GM08714 (cell line): ENCODE measurements around the gene GPD1.
A peak's percentile ranks its signal among the peaks of the same experiment; 100 is the strongest.

ENCODE experiments used
- H3K4me3 ChIP-seq: fragments of 200-500 bp; sonication (Bioruptor generic); 2 replicates; pipeline ENCODE4 v1.5.1; 2014; ENCODE audit warnings: mild to moderate bottlenecking, low read length, inconsistent platforms
- ZNF274 ChIP-seq: IDR thresholded peaks from 2 replicates; pipeline ENCODE4 v1.6.1; 2012; ENCODE audit warnings: mild to moderate bottlenecking, low read depth, low read length

Gene GPD1

DNA sequence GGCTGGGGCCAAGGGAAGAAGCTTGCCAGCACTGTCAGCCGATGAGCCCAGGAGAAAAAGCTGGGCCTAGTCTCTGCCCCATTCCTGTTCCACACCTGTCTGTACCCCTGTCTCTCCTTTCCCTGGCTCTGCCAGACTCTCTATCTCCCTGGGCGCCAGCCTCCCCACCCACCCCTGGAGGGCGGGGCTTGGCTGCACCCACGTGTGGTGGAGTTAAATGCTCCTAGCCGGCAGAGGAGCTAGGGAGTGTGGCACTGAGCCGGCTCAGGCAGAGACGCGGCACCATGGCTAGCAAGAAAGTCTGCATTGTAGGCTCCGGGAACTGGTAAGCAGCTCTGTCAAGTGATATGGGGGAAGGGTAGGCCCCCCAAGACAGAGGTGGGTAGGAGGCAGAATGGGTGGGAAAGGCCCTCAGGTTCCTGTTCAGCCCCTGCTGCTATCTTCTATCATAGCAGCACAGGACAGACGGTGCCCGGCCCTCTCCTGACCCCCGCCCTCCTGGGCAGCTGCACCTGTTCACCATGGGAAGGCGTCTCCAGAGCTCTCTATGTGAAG is at the start of gene GPD1:
Gene GPD1, plus strand, starts transcription at position 242 of the 555 bp plus-strand sequence. Its CDS starts 43 bp downstream, at position 285.
- TF ChIP-seq ZNF274 = no peak
- H3K4me3 ChIP-seq = no peak within 1 kb of the TSS

- no peak overlapping the region for H3K4me3 ChIP-seq
- no peak for TF ChIP-seq ZNF274
These were observed 47.8 kb upstream of the GPD1 start for GRCh38 chr12:50055831-50056638.

GRCh38 chr12:50056639-50056976 is 47.2 kb upstream of the GPD1 start:
- H3K4me3 ChIP-seq = no peak overlapping the region; the same call in 1 of the 2 replicates
- TF ChIP-seq ZNF274 = no peak

- H3K4me3 ChIP-seq = peak within 1 kb of the TSS; percentile 57
- TF ChIP-seq ZNF274 = no peak
These were observed 46.6 kb upstream of the GPD1 start, which contains the start of gene ASIC1 for GRCh38 chr12:50057000-50057841. Gene ASIC1 (plus strand): TSS chr12:50057596. CDS start chr12:50058767, 1,171 bp downstream.

GRCh38 chr12:50057896-50058670 is 45.7 kb upstream of the GPD1 start:
- peak overlapping the region; percentile 57; the same call in 1 of the 2 replicates for H3K4me3 ChIP-seq
- no peak for TF ChIP-seq ZNF274

DNA sequence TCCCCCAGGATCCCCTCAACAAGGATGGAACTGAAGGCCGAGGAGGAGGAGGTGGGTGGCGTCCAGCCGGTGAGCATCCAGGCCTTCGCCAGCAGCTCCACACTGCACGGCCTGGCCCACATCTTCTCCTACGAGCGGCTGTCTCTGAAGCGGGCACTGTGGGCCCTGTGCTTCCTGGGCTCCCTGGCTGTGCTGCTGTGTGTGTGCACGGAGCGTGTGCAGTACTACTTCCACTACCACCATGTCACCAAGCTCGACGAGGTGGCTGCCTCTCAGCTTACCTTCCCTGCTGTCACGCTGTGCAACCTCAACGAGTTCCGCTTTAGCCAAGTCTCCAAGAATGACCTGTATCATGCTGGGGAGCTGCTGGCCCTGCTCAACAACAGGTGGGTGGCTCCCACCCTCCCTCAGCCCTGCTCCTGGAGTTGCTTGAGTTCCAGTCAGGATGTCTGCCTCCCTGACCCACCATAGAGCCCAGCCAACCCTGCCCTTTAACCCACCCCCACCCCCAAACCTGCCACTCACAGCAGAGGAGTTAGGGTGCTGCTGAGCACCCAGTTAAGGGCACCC is 45.0 kb upstream of the GPD1 start:
- no peak for TF ChIP-seq ZNF274
- no peak overlapping the region for H3K4me3 ChIP-seq

DNA sequence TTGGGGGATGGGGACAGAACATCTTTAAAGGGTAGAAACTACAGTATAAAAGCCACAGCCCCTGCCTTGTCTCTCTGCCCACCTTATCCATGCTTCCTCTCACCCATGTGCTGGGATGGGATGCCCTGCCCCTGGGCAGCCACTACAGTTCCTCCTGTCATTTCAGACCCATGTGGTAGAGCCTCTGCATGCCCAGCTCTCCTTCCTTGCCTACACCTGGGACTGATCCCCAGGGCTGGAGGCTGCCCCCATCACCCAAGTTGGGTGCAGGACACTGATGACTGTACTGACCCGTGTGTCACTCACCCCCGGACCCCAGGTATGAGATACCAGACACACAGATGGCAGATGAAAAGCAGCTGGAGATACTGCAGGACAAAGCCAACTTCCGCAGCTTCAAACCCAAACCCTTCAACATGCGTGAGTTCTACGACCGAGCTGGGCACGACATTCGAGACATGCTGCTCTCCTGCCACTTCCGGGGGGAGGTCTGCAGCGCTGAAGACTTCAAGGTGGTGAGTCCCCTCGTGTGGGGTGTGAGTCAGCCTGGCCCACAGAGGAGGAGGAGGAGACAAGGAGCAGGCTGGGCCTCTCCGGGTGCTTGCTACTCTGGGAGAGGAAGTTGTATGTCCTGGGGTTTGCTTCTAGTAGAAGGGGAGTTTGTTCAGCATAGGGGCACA is 44.2 kb upstream of the GPD1 start:
- no peak for TF ChIP-seq ZNF274
- H3K4me3 ChIP-seq = no peak overlapping the region

GRCh38 chr12:50060120-50060468 is 43.7 kb upstream of the GPD1 start:
- TF ChIP-seq ZNF274 = no peak
- H3K4me3 ChIP-seq = no peak overlapping the region

GRCh38 chr12:50061171-50061570 is 42.6 kb upstream of the GPD1 start:
- no peak for TF ChIP-seq ZNF274
- no peak overlapping the region for H3K4me3 ChIP-seq

- no peak for TF ChIP-seq ZNF274
- H3K4me3 ChIP-seq = no peak overlapping the region
These were observed 41.7 kb upstream of the GPD1 start for GRCh38 chr12:50061946-50062686.

DNA sequence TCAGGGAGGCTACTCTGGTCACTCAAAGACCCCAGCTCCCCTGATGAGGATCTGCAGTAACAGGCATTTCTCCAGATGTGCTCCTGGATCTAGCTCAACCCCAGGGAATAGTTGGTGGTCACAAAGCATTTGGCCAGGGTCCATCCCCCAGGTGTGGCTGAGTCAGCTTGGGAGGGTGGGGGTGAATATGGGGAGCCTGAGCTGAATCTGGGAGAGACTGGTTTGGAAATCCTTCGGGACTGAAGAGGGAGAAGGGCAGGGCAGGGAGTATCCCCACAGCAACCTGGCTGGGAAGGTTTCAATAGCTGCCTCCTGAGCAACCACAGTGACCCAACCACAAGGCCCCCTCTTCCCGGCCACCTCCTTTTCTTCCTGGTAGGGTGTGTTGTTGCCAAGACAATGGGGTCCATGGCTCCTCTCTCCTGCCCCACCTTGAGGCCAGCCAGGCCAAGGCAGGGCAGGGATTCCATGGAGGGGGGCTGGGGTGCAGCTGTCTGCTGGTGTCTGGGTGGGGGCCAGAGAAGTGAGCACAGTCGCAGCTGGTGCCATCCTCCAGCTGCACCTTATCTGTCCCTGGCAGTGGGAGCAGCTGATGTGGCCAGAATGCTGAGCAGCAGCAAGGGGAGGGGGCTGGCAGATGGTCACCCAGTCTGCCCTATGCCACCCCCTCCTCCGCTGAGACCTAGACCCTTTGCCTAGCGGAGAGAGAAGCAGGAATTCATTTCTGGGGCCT is 40.9 kb upstream of the GPD1 start:
- no peak for TF ChIP-seq ZNF274
- H3K4me3 ChIP-seq = no peak overlapping the region
